Adrenal gland (tissue), 12 donors: ENCODE data around the gene GPC5. TPM values are rescaled to one million over a fixed set of nuclear protein-coding genes. Genes with fewer than 3 reads are reported as not detected.
A peak's percentile ranks its signal among the peaks of the same experiment; 100 is the strongest.

Experiments
- DNase-seq, 7 donors: peaks; one replicate each; pipeline ENCODE4 v3.0.0-alpha.2; 2019 to 2020
- H3K27ac ChIP-seq, 5 donors: fragments of 200-600 bp; sonication (generic) in 4 of 5; 1 replicate in 3 of 5; 2 replicates in 2 of 5; pipeline versions ENCODE4 v1.5.1 to v1.8.0; 2016 to 2020; ENCODE audit warnings: mild to moderate bottlenecking in 1 of 5
- H3K27me3 ChIP-seq: fragments of 200-600 bp; 2 replicates; pipeline ENCODE4 v1.8.0; 2021
- H3K36me3 ChIP-seq, 2 donors: fragments of 200-600 bp; replicated peaks in 1 of 2; 1 replicate in 1 of 2; 2 replicates in 1 of 2; pipeline versions ENCODE4 v1.5.1 to v1.8.0; 2018 to 2022
- H3K4me1 ChIP-seq, 2 donors: fragments of 200-600 bp; replicated peaks in 1 of 2; 1 replicate in 1 of 2; 2 replicates in 1 of 2; pipeline versions ENCODE4 v1.5.1 to v1.8.0; 2018 to 2021
- H3K4me3 ChIP-seq, 4 donors: fragments of 200-600 bp; sonication (generic) in 3 of 4; one replicate each; pipeline ENCODE4 v1.5.1; 2016 to 2018
- H3K9me3 ChIP-seq, 3 donors: fragments of 200-600 bp; sonication (generic) in 1 of 3; replicated peaks in 1 of 3; 1 replicate in 2 of 3; 2 replicates in 1 of 3; pipeline versions ENCODE4 v1.5.1 to v1.8.0; 2016 to 2021
- CTCF ChIP-seq, 6 experiments: fragments of 450-650 bp in 4 of 6; fragments of 200-600 bp in 2 of 6; sonication (generic) in 1 of 6; IDR thresholded peaks; 1 replicate in 5 of 6; 2 replicates in 1 of 6; pipeline versions ENCODE4 v1.5.1 to v1.8.0; 2016 to 2021; ENCODE audit warnings: antibody characterized with exemption in 6 of 6, mild to moderate bottlenecking in 2 of 6, moderate library complexity in 1 of 6
- POLR2A ChIP-seq, 2 donors: fragments of 450-650 bp; IDR thresholded peaks; one replicate each; pipeline ENCODE4 v1.6.1; 2017; ENCODE audit warnings: antibody characterized with exemption in 2 of 2, mild to moderate bottlenecking in 2 of 2, moderate library complexity in 1 of 2
- WGBS, 4 donors: extraction: QIAGEN DNeasy Blood & Tissue Kit in 2 of 4; methylation state at CpG; one replicate each; pipeline versions ENCODE4 v1.1.5 to v1.1.7; 2013 to 2017; 5-methylcytosine and 5-hydroxymethylcytosine counted together
- intact Hi-C, 2 donors: fragments of 100-400 bp; cut with DNase I; formaldehyde crosslinking; loops; one replicate each; pipeline versions ENCODE4 v1.14.1 to v1.15.0; 2022 to 2023
- polyA plus RNA-seq, 3 donors: library from polyadenylated mRNA; stranded (reverse); fragments of 200-250 nt in 2 of 3; fragments of 350-450 nt in 1 of 3; fragmentation: Illumina TruSeq in 1 of 3; extraction: RNeasy Lipid Tissue Mini Kit (QIAGEN cat#74804) in 1 of 3; gene quantifications; one replicate each; pipeline ENCODE4 v1.2.3, GENCODE V29; 2013 to 2014
- total RNA-seq, 9 donors: library from RNA; depleted of rRNA in 4 of 9; stranded (reverse); fragments of >200 nt in 4 of 9; fragments of 120-200 nt in 1 of 9; fragmentation: NEBNext Ultra II Directional in 1 of 9; extraction: Animal tissue kit (Norgen Biotek cat#: 25700) in 1 of 9; gene quantifications; one replicate each; pipeline versions ENCODE4 v1.1.0 to v1.2.4, GENCODE V29; 2013 to 2023
- donor health status: healthy with polysubstance abuse.
- donor health status: Bipolar disorder and iron deficiency.
- donor health status: DM: yes; HTN: yes; CAD: no.
- donor health status: DM: no; HTN: no; CAD: no.
- donor health status: DM: no; HTN: no; CAD: no.
- donor health status: DM: yes; HTN: yes; CAD: no.

The GPC5 gene
- total and polyA plus RNA-seq, 12 donors, result 0.24 to 7.7 (median 2.1) TPM; not detected in 4

- intact Hi-C loops, result no loop called here
- DNase-seq, result no peak
- WGBS, 4 donors, result 88 to 94% (median 92%) methylated on average over 2 of the region's 2 CpGs
These were observed 27.9 kb upstream of the GPC5 start for GRCh38 chr13:91370501-91370900.

GRCh38 chr13:91372911-91373310 is 25.5 kb upstream of the GPC5 start:
- no peak for DNase-seq
- intact Hi-C loops, result no loop called here
- Histone ChIP-seq H3K27me3 (peaks cover 3% of the 10 kb centered on the region), H3K4me3 (no peak overlapping the region), H3K36me3 (no peaks in the 10 kb centered on the region), H3K9me3 (no peaks in the 10 kb centered on the region), H3K4me1 (no peaks in the 10 kb centered on the region), H3K27ac (no peak overlapping the region)
- 43 to 63% (median 59%) methylated on average over 3 of the region's 3 CpGs for WGBS, 4 donors
- TF ChIP-seq CTCF (IDR thresholded peaks at IDR 0.05) (no peak), POLR2A (IDR thresholded peaks at IDR 0.05) (no peak)

More at GRCh38 chr13:91370501-91370900, 27.9 kb upstream of the GPC5 start:
- Histone ChIP-seq H3K27me3 (peaks cover 3% of the 10 kb centered on the region), H3K9me3 (no peaks in the 10 kb centered on the region), H3K36me3 (no peaks in the 10 kb centered on the region), H3K4me1 (no peaks in the 10 kb centered on the region), H3K27ac (no peak overlapping the region), H3K4me3 (no peak overlapping the region)
- TF ChIP-seq CTCF (IDR thresholded peaks at IDR 0.05) (no peak), POLR2A (IDR thresholded peaks at IDR 0.05) (no peak)

GRCh38 chr13:91375116-91375729 is 23.2 kb upstream of the GPC5 start:
- peak; percentile 22 to 49 (median 42) for TF ChIP-seq CTCF (IDR thresholded peaks at IDR 0.05)
- no peak for TF ChIP-seq POLR2A (IDR thresholded peaks at IDR 0.05)
- Histone ChIP-seq H3K27me3 (peaks cover 3% of the 10 kb centered on the region), H3K9me3 (no peaks in the 10 kb centered on the region), H3K4me3 (no peak overlapping the region), H3K27ac (no peak overlapping the region), H3K36me3 (no peaks in the 10 kb centered on the region), H3K4me1 (no peaks in the 10 kb centered on the region)
- peak in 1 of 7 donors; percentile 11 for DNase-seq
- WGBS, 4 donors, result 79 to 90% (median 85%) methylated on average over 4 of the region's 4 CpGs
- intact Hi-C loops, result no loop called here

GRCh38 chr13:91381371-91381770 is 17.1 kb upstream of the GPC5 start:
- Histone ChIP-seq H3K27me3 (no peaks in the 10 kb centered on the region), H3K9me3 (no peaks in the 10 kb centered on the region), H3K4me3 (no peak overlapping the region), H3K36me3 (no peaks in the 10 kb centered on the region), H3K27ac (no peak overlapping the region), H3K4me1 (no peaks in the 10 kb centered on the region)
- TF ChIP-seq CTCF (IDR thresholded peaks at IDR 0.05), result peak in 5 of 6 experiments; percentile 15 to 48 (median 32)
- TF ChIP-seq POLR2A (IDR thresholded peaks at IDR 0.05), result no peak
- intact Hi-C loops, result no loop called here
- DNase-seq, result peak in 1 of 7 donors; percentile 35
